NB4 (cell line): Measurements from ENCODE around the gene DOCK3.
A peak's percentile ranks its signal among the peaks of the same experiment; 100 is the strongest.

Experiments used
- DNase-seq: peaks from one replicate; pipeline ENCODE4 v3.0.0; 2010; ENCODE audit warnings: low read depth
- H3K4me3 ChIP-seq: one replicate; pipeline ENCODE4 v1.5.1; 2011; ENCODE audit warnings: mild to moderate bottlenecking, low read depth, low read length, moderate library complexity
- CTCF ChIP-seq: IDR thresholded peaks from one replicate; pipeline ENCODE4 v1.5.1; 2012; ENCODE audit warnings: low read depth, low read length
- MYC ChIP-seq: IDR thresholded peaks from 2 replicates; pipeline ENCODE4 v1.6.1; 2011; ENCODE audit warnings: low read depth, low read length
- POLR2A ChIP-seq: IDR thresholded peaks from 2 replicates; pipeline ENCODE4 v1.6.1; 2011; ENCODE audit warnings: mild to moderate bottlenecking; ENCODE audit not compliant: insufficient read length; ENCODE audit errors: extremely low read depth
- TF ChIP-seq, protein P1 (sequence below): IDR thresholded peaks from 2 replicates; pipeline ENCODE4 v1.6.1; 2011; ENCODE audit warnings: low read depth, low read length

The DOCK3 gene

DNA sequence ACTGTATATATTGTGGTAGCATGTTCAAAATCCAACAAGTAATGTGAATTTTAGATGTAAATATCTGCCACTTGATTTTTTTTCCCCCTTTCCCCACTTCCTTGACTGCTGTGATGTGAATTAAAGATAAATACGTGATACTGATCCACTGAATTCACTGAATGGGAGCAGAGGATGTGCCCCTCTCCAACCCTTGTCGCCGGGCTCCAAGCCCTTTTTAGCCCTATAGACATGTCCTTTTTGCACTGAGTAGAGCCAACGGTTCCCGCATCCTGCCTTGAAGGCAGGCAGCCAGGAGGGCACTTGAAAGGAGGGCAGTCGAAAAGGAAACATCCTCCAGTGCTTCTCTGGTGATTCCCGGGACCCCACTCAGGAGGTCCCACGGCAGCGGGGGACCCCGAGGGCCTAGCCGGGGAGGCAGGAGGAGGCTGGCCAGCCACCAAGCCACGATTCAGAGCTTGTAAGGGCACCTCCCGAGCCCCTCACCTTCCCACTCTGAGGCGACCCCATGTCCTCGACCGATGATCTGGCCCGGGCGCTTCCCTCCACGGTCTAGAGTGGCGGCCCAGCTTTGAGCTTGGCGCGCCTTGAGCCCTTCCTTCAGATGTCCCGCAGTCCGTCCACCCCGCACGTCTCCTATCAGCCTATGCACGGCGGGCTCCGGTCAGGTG, 709.5 kb downstream of the DOCK3 start:
- DNase-seq = peak; percentile 49
- H3K4me3 ChIP-seq = peak overlapping the region; percentile 77
- TF ChIP-seq POLR2A = no peak
- no peak for TF ChIP-seq CTCF
- no peak for TF ChIP-seq MYC

- TF ChIP-seq, protein P1, sequence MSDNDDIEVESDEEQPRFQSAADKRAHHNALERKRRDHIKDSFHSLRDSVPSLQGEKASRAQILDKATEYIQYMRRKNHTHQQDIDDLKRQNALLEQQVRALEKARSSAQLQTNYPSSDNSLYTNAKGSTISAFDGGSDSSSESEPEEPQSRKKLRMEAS = peak; percentile 52
- TF ChIP-seq CTCF = no peak
- peak; percentile 81 for TF ChIP-seq MYC
- TF ChIP-seq POLR2A = peak; percentile 69
- peak within 1 kb of the TSS; percentile 93 for H3K4me3 ChIP-seq
Measured at GRCh38 chr3:51384726-51385473, 710.2 kb downstream of the DOCK3 start, which contains the start of gene MANF. TSS of gene MANF (plus strand) at chr3:51385291. CDS start at chr3:51385343, 52 bp downstream.

DNA sequence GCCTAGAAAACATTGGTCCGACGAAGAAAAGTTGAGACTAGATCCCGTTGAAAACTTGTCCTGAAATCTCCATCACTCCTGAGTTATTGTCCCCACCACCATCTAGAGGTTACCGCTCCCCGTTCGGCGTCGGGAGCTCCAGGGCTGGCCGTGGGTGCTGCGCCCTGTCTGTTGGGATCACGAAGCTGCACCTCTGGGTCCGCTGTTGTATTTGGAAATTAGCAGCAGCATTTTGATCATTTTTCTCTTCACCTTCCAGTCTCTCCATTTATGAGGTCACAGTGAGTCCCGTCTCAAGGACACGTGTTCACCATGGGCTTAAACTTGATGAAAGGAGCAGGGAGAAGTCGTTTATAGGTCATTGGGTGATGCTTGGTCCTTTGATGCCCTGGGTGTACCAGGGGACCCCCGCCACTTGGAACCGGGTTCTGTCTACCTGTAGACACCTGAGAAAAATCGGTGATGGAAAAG, 710.9 kb downstream of the DOCK3 start:
- TF ChIP-seq, protein P1 = peak; percentile 88
- TF ChIP-seq MYC = no peak
- TF ChIP-seq POLR2A = no peak
- no peak for DNase-seq
- peak overlapping the region; percentile 93 for H3K4me3 ChIP-seq

More at GRCh38 chr3:51384726-51385473, 710.2 kb downstream of the DOCK3 start, which contains the start of gene MANF:
- DNase-seq = peak; percentile 99

DNA sequence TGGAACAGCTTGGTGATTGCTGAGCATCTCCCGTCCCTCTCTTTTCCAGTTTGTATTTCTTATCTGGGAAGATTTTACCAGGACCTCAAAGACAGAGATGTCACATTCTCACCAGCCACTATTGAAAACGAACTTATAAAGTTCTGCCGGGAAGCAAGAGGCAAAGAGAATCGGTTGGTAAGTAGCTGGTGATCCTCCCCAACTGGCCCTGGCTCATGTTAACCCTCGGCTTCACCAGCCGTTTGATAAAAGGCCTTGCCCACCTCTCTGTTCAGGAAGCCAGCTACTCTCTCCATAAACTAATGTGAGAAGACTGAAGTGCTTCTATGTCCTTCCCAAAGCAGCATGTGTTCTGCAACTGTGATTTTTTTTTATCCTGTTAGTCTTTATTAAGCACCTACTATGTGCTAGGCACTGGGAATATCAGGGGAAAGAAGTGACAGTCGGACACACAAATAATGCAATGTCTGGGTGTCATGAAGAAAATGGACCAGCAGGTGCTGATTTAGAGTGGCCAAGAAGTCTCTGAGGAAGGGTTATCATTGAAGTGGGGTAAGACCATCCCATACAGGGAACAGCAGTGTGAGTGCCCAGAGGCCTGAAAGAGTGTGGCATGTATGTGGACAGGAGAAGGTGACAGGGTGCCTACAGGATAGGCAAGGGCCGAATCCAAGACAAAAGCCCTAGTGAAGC, 711.6 kb downstream of the DOCK3 start:
- peak overlapping the region; percentile 93 for H3K4me3 ChIP-seq
- TF ChIP-seq, protein P1 = no peak
- TF ChIP-seq CTCF = no peak
- no peak for TF ChIP-seq POLR2A
- DNase-seq = peak; percentile 26

- H3K4me3 ChIP-seq = peak overlapping the region; percentile 93
- TF ChIP-seq MYC = no peak
- no peak for TF ChIP-seq CTCF
- TF ChIP-seq, protein P1 = no peak
- no peak for TF ChIP-seq POLR2A
- DNase-seq = no peak
Measured at GRCh38 chr3:51386852-51387229, 712.1 kb downstream of the DOCK3 start.

DNA sequence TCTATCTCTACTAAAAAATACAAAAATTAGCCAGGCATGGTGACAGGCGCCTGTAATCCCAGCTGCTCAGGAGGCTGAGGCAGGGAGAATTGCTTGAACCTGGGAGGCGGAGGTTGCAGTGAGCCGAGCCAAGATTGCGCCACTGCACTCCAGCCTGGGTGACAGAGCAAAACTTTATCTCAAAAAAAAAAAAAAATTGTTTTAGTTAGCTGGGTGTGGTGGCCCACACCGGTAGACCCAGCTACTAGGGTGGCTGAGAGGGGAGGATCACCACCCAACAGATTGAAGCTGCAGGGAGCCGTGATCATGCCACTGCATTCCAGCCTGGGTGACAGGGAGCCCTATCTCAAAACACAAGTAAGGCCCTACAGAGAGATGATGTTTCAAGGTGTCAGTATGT, 712.6 kb downstream of the DOCK3 start:
- peak; percentile 23 for DNase-seq
- peak overlapping the region; percentile 42 for H3K4me3 ChIP-seq
